A673 (cell line): Measurements from ENCODE around the gene SIGLEC6. TPM values are rescaled to one million over a fixed set of nuclear protein-coding genes. Genes with fewer than 3 reads are reported as not detected.
A peak's percentile ranks its signal among the peaks of the same experiment; 100 is the strongest.

ENCODE experiments used
- BruUV-seq: library from RNA; stranded (reverse); fragments of 400-500 nt; replicated peaks from 2 replicates; lab custom pipeline; 2021; lab: Mats Ljungman, UMichigan
- CTCF ChIA-PET: fragments of 300-600 bp; sonication (Branson Sonifier 250); formaldehyde crosslinking; loops from one replicate; lab custom pipeline; 2022; ENCODE audit warnings: antibody characterized with exemption; lab: Charles Lee
- POLR2A ChIA-PET: fragments of 300-600 bp; sonication (Branson Sonifier 250); formaldehyde crosslinking; loops from one replicate; lab custom pipeline; 2022; ENCODE audit warnings: antibody characterized with exemption; ENCODE audit not compliant: low non-redundant PET; lab: Charles Lee
- DNase-seq: peaks from one replicate; pipeline ENCODE4 v3.0.0-alpha.2; 2015; ENCODE audit warnings: low spot score
- H3K27ac ChIP-seq: fragments of 200-600 bp; sonication (generic); 2 replicates; pipeline ENCODE4 v1.5.1; 2016; ENCODE audit warnings: mixed run types, low read depth, mild to moderate bottlenecking, mixed read lengths, antibody characterized with exemption, low read length; ENCODE audit not compliant: poor library complexity, severe bottlenecking
- H3K27me3 ChIP-seq: fragments of 200-600 bp; sonication (generic); replicated peaks from 2 replicates; pipeline ENCODE4 v1.6.1; 2017; ENCODE audit warnings: mixed run types, low read depth, mild to moderate bottlenecking, mixed read lengths, antibody characterized with exemption, low read length; ENCODE audit not compliant: insufficient read depth, poor library complexity
- H3K36me3 ChIP-seq: fragments of 200-600 bp; sonication (generic); 2 replicates; pipeline ENCODE4 v1.6.1; 2016; ENCODE audit warnings: mixed run types, mild to moderate bottlenecking, mixed read lengths, antibody characterized with exemption, low read length; ENCODE audit not compliant: insufficient read depth, poor library complexity, severe bottlenecking
- H3K4me1 ChIP-seq: fragments of 200-600 bp; sonication (generic); 2 replicates; pipeline ENCODE4 v1.6.1; 2017; ENCODE audit warnings: mixed run types, mild to moderate bottlenecking, mixed read lengths, antibody characterized with exemption, low read length; ENCODE audit not compliant: insufficient read depth, poor library complexity, severe bottlenecking
- H3K4me3 ChIP-seq: fragments of 200-600 bp; sonication (generic); 2 replicates; pipeline ENCODE4 v1.5.1; 2016; ENCODE audit warnings: low read depth, mixed run types, mild to moderate bottlenecking, mixed read lengths, low read length; ENCODE audit not compliant: poor library complexity, severe bottlenecking
- H3K9me3 ChIP-seq: fragments of 200-600 bp; sonication (generic); 2 replicates; pipeline ENCODE4 v1.6.1; 2016; ENCODE audit warnings: mixed run types, low read depth, mild to moderate bottlenecking, mixed read lengths, antibody characterized with exemption, low read length; ENCODE audit not compliant: poor library complexity, severe bottlenecking
- EZH2 ChIP-seq: fragments of 200-600 bp; sonication (generic); IDR thresholded peaks from 2 replicates; pipeline ENCODE4 v1.6.1; 2017; ENCODE audit warnings: borderline replicate concordance, low read depth, mild to moderate bottlenecking, mixed read lengths, antibody characterized with exemption, low read length; ENCODE audit not compliant: poor library complexity, severe bottlenecking
- intact Hi-C: fragments of 100-400 bp; cut with micrococcal nuclease; formaldehyde crosslinking; loops from one replicate; pipeline ENCODE4 v1.10.0; 2022; ENCODE audit not compliant: unreplicated experiment
- total RNA-seq: library from RNA; stranded (reverse); gene quantifications from 2 replicates; pipeline ENCODE4 v1.2.3, GENCODE V29; 2021
- TF ChIP-seq, protein P1 (sequence below): fragments of 300-800, 200-600 bp; sonication (generic); conservative IDR thresholded peaks from 2 replicates; pipeline ENCODE4 v1.5.1; 2017; ENCODE audit warnings: low read depth, mild to moderate bottlenecking, antibody characterized with exemption, low read length, moderate library complexity, mixed read lengths

Gene SIGLEC6
- total RNA-seq, 1 experiment from 2014 or later, result not detected

DNA sequence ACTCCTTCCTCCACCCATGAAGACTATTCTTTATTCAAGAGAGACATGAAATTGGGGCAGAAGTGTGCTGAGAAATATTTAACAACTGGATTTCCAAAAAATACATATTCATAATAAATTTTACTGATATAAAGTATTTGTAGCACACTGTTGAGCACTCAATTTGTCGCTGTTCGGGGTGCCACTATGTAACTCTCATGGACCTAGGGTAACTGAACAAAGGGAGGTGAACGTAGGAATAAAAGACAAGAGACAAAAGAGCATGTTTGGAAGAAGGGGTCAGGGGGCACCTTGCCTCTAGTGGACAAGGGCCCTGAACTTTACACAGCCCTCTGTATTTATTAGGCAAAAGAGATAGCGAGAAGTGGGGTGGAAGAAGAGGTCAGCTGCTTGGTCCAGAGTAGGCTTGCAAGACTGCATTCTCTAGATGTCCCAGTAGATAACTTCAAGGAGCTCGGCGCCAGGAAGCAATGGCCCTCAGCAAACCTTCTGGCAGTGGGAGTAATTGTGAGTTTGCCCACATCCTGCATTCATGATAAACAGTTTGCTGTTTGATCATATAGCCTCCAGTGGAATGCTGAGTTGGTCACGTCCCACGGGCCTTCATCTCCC is 35.1 kb upstream of the SIGLEC6 start:
- POLR2A ChIA-PET, result no interaction called here
- TF ChIP-seq, protein P1, sequence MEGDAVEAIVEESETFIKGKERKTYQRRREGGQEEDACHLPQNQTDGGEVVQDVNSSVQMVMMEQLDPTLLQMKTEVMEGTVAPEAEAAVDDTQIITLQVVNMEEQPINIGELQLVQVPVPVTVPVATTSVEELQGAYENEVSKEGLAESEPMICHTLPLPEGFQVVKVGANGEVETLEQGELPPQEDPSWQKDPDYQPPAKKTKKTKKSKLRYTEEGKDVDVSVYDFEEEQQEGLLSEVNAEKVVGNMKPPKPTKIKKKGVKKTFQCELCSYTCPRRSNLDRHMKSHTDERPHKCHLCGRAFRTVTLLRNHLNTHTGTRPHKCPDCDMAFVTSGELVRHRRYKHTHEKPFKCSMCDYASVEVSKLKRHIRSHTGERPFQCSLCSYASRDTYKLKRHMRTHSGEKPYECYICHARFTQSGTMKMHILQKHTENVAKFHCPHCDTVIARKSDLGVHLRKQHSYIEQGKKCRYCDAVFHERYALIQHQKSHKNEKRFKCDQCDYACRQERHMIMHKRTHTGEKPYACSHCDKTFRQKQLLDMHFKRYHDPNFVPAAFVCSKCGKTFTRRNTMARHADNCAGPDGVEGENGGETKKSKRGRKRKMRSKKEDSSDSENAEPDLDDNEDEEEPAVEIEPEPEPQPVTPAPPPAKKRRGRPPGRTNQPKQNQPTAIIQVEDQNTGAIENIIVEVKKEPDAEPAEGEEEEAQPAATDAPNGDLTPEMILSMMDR, result no peak
- CTCF ChIA-PET, result no interaction called here
- Histone ChIP-seq H3K27me3 (peaks cover 51% of the 10 kb centered on the region), H3K27ac (no peak overlapping the region), H3K36me3 (no peaks in the 10 kb centered on the region), H3K4me1 (peaks cover 3% of the 10 kb centered on the region), H3K4me3 (no peak overlapping the region), H3K9me3 (no peaks in the 10 kb centered on the region)
- no peak for DNase-seq
- BruUV-seq, result no TSS peak
- intact Hi-C loops, result no loop called here

DNA sequence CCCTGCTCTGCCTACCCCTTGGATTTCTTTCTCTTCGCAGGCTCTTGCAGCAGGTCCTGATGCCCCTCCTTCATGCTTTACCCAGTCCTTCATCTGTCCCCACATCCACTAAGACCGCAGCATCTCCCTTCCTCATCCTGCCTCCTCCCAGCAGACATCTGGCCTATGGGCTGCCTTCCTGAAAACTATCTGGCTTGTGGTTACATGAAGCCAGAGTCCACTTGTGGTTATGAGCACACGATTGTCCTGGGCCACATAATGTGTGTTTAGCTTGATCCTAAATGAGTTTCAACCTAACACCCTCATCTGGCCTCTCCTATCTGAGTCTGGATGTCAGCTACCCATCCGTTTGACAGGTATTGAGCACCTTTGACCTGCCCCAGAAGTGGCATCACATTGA is 34.1 kb upstream of the SIGLEC6 start:
- H3K27ac ChIP-seq, result no peak overlapping the region
- H3K4me3 ChIP-seq, result no peak overlapping the region
- no peaks in the 10 kb centered on the region for H3K36me3 ChIP-seq
- H3K4me1 ChIP-seq, result peaks cover 1% of the 10 kb centered on the region
- TF ChIP-seq, protein P1, result no peak
- no peak for TF ChIP-seq EZH2
- ChIA-PET CTCF (interaction anchor here (0.6 kb wide), 1 partner anchor 43 kb away, joined by 3 read pairs; no protein-coding TSS in a partner anchor), POLR2A (no interaction called here)
- intact Hi-C loops, result no loop called here
- H3K27me3 ChIP-seq, result peaks cover 51% of the 10 kb centered on the region
- no TSS peak for BruUV-seq
- no peak for DNase-seq
- H3K9me3 ChIP-seq, result no peaks in the 10 kb centered on the region

DNA sequence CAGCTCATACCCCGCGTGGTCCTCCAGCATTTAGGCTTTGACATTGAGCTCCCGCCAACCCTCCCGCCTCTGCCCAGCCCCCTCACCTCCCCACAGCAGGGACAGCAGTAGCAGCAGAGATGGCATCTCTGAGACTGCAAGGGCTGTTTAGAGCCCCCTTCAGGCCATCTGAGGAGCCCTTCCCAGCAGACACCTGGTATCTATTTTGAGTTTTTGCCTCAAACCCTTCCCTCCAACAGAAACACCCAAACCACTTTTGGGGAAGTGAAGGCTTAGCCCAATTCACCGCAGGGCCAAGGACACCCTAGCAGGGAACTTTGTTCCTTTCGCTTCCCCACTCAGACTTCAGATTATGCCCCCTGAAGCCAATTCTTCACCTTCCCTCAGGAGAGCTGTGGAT is 33.3 kb upstream of the SIGLEC6 start:
- Histone ChIP-seq H3K4me1 (no peaks in the 10 kb centered on the region), H3K4me3 (no peak overlapping the region), H3K27ac (no peak overlapping the region), H3K36me3 (no peaks in the 10 kb centered on the region), H3K9me3 (no peaks in the 10 kb centered on the region), H3K27me3 (peaks cover 51% of the 10 kb centered on the region)
- ChIA-PET POLR2A (no interaction called here), CTCF (no interaction called here)
- no peak for TF ChIP-seq EZH2
- TF ChIP-seq, protein P1, result 0 out of 2 replicates have a peak, but pooled peaks have one; percentile 18
- intact Hi-C loops, result no loop called here
- no peak for DNase-seq
- no TSS peak for BruUV-seq
